ENCODE data around the gene ZSCAN9. TPM values are rescaled to one million over a fixed set of nuclear protein-coding genes. Genes with fewer than 3 reads are reported as not detected.
A peak's percentile ranks its signal among the peaks of the same experiment; 100 is the strongest.

Gene ZSCAN9
- total and polyA plus RNA-seq, 4 donors, result 1.3 to 4.8 (median 2.6) TPM

GRCh38 chr6:28250747-28251146, 25.7 kb downstream of the ZSCAN9 start:
- no peak for DNase-seq (ENCODE audit: low spot score)
- H3K9me3 ChIP-seq (ENCODE audit: control insufficient read depth in 4 of 4, low read length in 3 of 4), result no peaks in the 10 kb centered on the region
- peaks cover 0 to 23% (median 14%) of the 10 kb centered on the region in 4 donors for H3K4me1 ChIP-seq (ENCODE audit: control insufficient read depth in 4 of 4, insufficient read depth in 4 of 4, low read length in 3 of 4)
- peak overlapping the region in 1 of 3 donors; percentile 14 for H3K4me3 ChIP-seq (ENCODE audit: low read depth in 1 of 3, low read length in 3 of 3)
- H3K36me3 ChIP-seq (ENCODE audit: control insufficient read depth in 4 of 4, insufficient read depth in 3 of 4, low read depth in 1 of 4, low read length in 3 of 4), result peaks cover 0 to 29% (median 15%) of the 10 kb centered on the region in 4 donors
- no peak overlapping the region for H3K27ac ChIP-seq (ENCODE audit: low read depth in 1 of 2, low read length in 2 of 2)
- H3K9ac ChIP-seq (ENCODE audit: low read depth in 1 of 2, low read length in 2 of 2), result no peak overlapping the region
- WGBS, result 83% methylated on average over 2 of the region's 2 CpGs
- TF ChIP-seq HNF4G (IDR thresholded peaks at IDR 0.05) (no peak), NR2F2 (IDR thresholded peaks at IDR 0.05) (no peak), ATF3 (IDR thresholded peaks at IDR 0.05) (no peak), MAX (IDR thresholded peaks at IDR 0.05) (no peak), GABPA (IDR thresholded peaks at IDR 0.05 in 1 of 2, conservative IDR thresholded peaks at IDR 0.05 in 1 of 2) (no peak), FOXA1 (IDR thresholded peaks at IDR 0.05) (no peak), CTCF (IDR thresholded peaks at IDR 0.05; ENCODE audit: low read depth, low read length, missing input control) (no peak), RAD21 (IDR thresholded peaks at IDR 0.05) (no peak), HNF4A (conservative IDR thresholded peaks at IDR 0.05) (no peak), RXRA (IDR thresholded peaks at IDR 0.05) (no peak)
- TF ChIP-seq, protein P1, sequence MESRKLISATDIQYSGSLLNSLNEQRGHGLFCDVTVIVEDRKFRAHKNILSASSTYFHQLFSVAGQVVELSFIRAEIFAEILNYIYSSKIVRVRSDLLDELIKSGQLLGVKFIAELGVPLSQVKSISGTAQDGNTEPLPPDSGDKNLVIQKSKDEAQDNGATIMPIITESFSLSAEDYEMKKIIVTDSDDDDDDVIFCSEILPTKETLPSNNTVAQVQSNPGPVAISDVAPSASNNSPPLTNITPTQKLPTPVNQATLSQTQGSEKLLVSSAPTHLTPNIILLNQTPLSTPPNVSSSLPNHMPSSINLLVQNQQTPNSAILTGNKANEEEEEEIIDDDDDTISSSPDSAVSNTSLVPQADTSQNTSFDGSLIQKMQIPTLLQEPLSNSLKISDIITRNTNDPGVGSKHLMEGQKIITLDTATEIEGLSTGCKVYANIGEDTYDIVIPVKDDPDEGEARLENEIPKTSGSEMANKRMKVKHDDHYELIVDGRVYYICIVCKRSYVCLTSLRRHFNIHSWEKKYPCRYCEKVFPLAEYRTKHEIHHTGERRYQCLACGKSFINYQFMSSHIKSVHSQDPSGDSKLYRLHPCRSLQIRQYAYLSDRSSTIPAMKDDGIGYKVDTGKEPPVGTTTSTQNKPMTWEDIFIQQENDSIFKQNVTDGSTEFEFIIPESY (IDR thresholded peaks at IDR 0.05), result no peak
- H3K27me3 ChIP-seq (ENCODE audit: control insufficient read depth in 4 of 4, insufficient read depth in 4 of 4, low read length in 3 of 4), result no peaks in the 10 kb centered on the region

- peak; percentile 39 for DNase-seq (ENCODE audit: low spot score)
- under 1% methylated on average over 25 of the region's 25 CpGs for WGBS
- H3K9ac ChIP-seq (ENCODE audit: low read depth in 1 of 2, low read length in 2 of 2), result peak overlapping the region; percentile 48 to 64
- H3K27me3 ChIP-seq (ENCODE audit: control insufficient read depth in 4 of 4, insufficient read depth in 4 of 4, low read length in 3 of 4), result no peaks in the 10 kb centered on the region
- TF ChIP-seq HNF4A (conservative IDR thresholded peaks at IDR 0.05) (no peak), HNF4G (IDR thresholded peaks at IDR 0.05) (no peak), RXRA (IDR thresholded peaks at IDR 0.05) (no peak)
- peak overlapping the region; percentile 68 to 84 (median 75) for H3K4me3 ChIP-seq (ENCODE audit: low read depth in 1 of 3, low read length in 3 of 3)
- H3K9me3 ChIP-seq (ENCODE audit: control insufficient read depth in 4 of 4, low read length in 3 of 4), result no peaks in the 10 kb centered on the region
- peaks cover 0 to 20% (median 8%) of the 10 kb centered on the region in 4 donors for H3K36me3 ChIP-seq (ENCODE audit: control insufficient read depth in 4 of 4, insufficient read depth in 3 of 4, low read depth in 1 of 4, low read length in 3 of 4)
- no peak overlapping the region for H3K27ac ChIP-seq (ENCODE audit: low read depth in 1 of 2, low read length in 2 of 2)
- H3K4me1 ChIP-seq (ENCODE audit: control insufficient read depth in 4 of 4, insufficient read depth in 4 of 4, low read length in 3 of 4), result peaks cover 0 to 23% (median 14%) of the 10 kb centered on the region in 4 donors
Observed at GRCh38 chr6:28251661-28252008, 26.6 kb downstream of the ZSCAN9 start.

DNA sequence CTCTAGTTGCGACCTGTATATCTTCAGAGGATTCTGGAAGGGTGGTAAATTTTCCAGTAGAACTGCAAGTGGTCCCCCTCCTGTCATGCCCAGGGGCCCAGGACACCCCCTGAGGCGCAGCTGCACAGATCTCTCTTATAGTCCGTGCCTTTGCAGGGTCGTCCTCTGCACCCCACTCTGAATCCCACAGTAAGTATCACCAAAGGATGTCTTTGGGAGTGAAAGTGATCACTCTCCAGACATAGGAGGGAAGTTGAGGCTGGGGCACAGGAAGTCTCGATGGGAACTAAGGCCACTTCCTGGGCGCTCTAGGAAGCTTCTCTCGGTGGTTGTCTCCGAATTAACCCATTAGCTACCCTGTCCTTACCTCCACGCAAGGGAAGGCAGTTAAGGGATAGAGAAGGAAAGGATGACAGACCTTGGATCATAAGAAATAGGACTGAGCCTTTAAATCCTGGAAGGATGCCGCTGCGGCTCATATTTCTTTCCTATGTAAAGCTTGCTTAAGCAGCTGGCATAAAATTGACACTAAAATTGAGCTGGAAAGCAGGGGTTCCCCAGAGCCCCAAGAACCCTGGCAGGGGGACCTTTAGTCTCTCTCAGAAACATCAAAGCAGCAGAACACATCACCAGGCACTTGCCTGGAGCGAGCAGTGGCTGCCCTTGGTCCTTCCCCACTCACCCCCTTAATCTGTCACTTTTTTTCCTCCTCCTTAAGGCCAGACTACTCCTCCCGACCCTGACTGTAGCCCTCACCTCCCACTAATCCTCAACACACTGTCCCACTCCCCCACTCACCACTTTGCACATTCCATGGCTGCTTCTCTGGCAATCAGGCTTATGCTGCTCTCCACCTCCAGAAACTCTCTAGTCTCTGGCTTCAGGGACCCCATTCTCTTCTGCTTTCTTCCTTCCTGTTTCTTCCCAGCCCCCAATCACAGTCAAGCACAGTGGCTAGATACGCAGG, 27.2 kb downstream of the ZSCAN9 start, which contains the start of gene ZKSCAN4:
Gene ZKSCAN4 (minus strand): TSS at position 261 of the 967 bp plus-strand sequence. CDS start 289 bp downstream, outside the sequence.
- Histone ChIP-seq H3K27ac (ENCODE audit: low read depth in 1 of 2, low read length in 2 of 2) (no peak within 1 kb of the TSS), H3K36me3 (ENCODE audit: control insufficient read depth in 4 of 4, insufficient read depth in 3 of 4, low read depth in 1 of 4, low read length in 3 of 4) (peaks cover 0 to 15% (median 7%) of the 10 kb centered on the region in 4 donors), H3K9me3 (ENCODE audit: control insufficient read depth in 4 of 4, low read length in 3 of 4) (no peaks in the 10 kb centered on the region), H3K4me1 (ENCODE audit: control insufficient read depth in 4 of 4, insufficient read depth in 4 of 4, low read length in 3 of 4) (peaks cover 0 to 23% (median 14%) of the 10 kb centered on the region in 4 donors), H3K27me3 (ENCODE audit: control insufficient read depth in 4 of 4, insufficient read depth in 4 of 4, low read length in 3 of 4) (no peaks in the 10 kb centered on the region), H3K4me3 (ENCODE audit: low read depth in 1 of 3, low read length in 3 of 3) (peak within 1 kb of the TSS; percentile 68 to 84 (median 75)), H3K9ac (ENCODE audit: low read depth in 1 of 2, low read length in 2 of 2) (peak within 1 kb of the TSS; percentile 48 to 64)
- WGBS, result 10% methylated on average over 14 of the region's 14 CpGs
- peak; percentile 83 for DNase-seq (ENCODE audit: low spot score)
- TF ChIP-seq ATF3 (IDR thresholded peaks at IDR 0.05) (peak; percentile 24), JUND (IDR thresholded peaks at IDR 0.05) (peak in 1 of 2 donors; percentile 59), YY1 (IDR thresholded peaks at IDR 0.05) (peak; percentile 66), HNF4G (IDR thresholded peaks at IDR 0.05) (no peak), FOXA2 (IDR thresholded peaks at IDR 0.05) (no peak), EGR1 (IDR thresholded peaks at IDR 0.05; ENCODE audit: low read depth in 2 of 2) (peak; percentile 65 to 68), RAD21 (IDR thresholded peaks at IDR 0.05) (peak; percentile 62 to 71), FOXA1 (IDR thresholded peaks at IDR 0.05) (no peak), SP1 (IDR thresholded peaks at IDR 0.05) (peak; percentile 37), HNF4A (conservative IDR thresholded peaks at IDR 0.05) (peak; percentile 33 to 40), NR2F2 (IDR thresholded peaks at IDR 0.05) (no peak), MAX (IDR thresholded peaks at IDR 0.05) (peak; percentile 87)
- TF ChIP-seq, protein P1 (IDR thresholded peaks at IDR 0.05), result peak; percentile 52
